Stromal cell of bone marrow (primary cell): Measurements from ENCODE around the gene TCF12.
"Not testable (repeated sequence)": the region's sequence is repeated elsewhere in the genome, so short reads cannot be mapped to it uniquely, and the experiment has no call there.

ENCODE experiments used
- DNase-seq: peaks from one replicate; pipeline ENCODE4 v3.0.0-alpha.2; 2012; ENCODE audit warnings: low read depth

The TCF12 gene

DNA sequence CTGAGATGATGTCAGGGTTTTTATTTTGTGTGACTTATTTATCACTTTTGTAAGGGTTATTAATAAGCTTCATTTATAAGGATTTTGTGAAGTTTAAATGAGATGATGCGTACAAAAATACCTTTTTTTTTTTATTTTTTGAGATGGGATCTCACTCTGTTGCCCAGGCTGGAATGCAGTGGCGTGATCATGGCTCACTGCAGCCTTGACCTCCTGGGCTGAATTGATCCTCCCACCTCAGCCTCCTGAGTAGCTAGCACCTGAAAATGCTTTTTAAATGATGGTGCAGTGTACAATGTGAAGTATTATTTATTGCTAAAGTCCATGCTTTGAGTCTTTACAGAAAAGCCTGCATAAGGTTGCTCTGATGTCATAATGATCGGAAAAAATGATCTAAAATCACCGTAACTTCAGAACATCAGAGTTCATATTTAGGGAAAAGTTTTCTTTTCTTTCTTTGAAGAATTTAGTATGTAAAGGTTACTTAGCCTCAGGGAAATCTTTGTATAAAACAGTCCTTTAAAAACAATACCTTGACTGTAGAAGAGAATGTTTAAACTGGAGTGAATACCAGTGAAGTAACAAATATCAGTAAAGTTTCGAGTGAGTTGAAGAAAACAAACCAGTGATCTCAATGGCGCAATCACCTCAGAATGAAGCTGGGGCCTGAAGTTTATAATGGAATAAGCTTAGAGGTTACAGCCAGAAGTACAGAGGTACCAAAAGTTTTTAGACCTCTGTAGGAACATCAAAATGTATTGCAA is 29.7 kb downstream of the TCF12 start:
- no peak for DNase-seq

DNA sequence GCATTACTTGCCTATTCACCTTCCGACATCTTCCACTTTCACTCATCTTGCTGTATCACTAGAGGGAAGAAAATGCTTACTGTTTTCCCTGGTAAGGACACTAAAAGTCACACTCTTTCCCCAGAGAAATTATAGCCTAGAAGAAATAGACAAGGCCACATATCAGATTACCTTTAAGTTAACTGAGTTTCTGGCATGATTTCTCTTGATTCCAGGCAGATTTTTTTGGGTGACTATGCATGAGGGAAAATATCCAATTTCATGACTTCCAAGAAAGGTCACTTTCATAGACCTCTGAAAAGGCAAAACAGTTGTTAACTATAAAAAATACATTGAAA is 30.3 kb downstream of the TCF12 start:
- no peak for DNase-seq

DNA sequence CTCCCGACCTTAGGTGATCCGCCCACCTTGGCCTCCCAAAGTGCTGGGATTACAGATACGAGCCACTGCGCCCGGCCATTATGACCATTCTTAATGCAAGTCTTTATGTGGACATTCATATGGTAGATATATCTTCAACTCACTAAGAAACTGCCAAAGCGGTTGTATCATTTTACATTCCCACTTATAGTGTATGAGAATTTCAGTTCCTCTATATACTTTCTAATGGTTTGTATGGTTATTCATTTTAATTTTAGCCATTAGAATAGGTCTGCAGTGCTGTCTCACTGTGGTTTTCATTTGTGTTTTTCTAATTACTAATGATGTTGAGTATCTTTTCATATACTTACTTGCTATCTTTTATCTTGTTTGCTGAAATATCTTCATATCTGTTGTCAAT is 32.5 kb downstream of the TCF12 start:
- no peak for DNase-seq

DNA sequence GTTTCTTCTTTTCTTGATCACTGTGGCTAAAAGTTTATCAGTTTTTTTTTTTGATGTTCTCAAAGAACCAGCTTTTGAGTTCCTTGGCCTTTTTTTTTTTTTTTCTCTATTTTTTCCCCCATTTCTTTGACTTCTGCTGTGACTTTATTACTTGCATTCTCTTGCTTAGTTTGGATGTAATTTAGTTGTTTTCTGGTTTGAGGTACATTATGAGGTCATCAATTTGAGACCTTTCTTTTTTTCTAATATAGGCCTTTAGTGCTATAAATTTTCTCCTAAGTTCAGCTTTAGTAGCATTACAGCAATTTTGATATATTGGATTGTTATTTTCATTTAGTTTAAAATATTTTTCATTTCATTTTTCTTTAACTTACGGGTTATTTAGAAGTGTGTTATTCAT is 35.3 kb downstream of the TCF12 start:
- no peak for DNase-seq

DNA sequence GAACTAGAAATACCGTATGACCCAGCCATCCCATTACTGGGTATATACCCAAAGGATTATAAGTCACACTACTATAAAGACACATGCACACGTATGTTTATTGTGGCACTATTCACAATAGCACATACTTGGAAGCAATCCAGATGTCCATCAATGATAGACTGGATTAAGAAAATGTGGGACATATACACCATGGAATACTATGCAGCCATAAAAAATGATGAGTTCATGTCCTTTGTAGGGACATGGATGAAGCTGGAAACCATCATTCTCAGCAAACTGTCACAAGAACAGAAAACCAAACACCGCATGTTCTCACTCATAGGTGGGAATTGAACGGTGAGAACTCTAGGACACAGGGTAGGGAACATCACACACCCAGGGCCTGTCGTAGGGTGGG is 36.6 kb downstream of the TCF12 start:
- DNase-seq: not testable (repeated sequence)

DNA sequence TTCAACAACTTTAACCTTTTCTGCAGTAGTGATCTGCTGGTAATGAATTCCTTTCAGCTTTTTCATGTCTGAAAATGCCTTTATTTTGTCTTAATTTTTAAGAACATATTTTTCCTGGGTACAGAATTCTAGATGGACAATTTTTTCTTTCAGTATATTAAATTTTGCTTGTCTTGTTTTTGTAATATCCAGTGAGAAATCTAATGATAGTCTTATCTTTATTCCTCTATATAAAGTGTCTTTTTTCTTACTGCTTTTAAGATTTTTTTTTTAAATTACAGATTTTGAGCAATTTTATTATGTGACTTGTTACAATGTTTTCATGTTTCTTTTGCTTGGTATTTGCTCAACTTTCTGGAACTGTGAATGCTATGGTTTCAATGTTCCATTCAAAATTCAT is 38.1 kb downstream of the TCF12 start:
- no peak for DNase-seq

DNA sequence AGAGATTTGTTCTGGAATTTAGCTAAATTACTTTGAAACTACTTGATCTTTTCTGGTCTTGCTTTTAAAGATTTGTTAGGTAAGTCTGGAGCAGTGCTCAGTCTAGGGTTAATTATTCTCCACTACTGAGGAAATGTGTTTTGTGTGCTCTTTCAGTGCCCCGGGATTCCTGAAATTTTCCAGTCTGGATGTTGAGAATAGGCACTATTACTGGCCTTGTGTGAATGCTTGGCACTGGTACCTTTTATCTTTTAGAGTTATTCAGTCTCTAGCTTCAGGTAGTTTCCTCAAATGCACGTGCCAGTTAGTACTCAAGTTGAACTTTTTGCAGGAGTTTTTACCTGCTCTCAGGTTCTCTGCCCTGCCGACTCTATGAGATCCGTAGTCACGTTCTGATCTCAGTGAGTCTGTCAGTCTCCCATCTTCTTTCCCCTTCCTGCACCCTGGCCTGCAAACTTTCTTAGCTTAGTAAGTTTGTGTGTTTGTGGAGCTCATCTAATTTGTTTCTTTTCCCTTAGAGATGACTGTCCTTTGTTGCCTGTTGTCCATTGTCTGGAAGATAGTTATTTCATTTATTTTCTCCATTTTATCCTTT is 39.5 kb downstream of the TCF12 start:
- DNase-seq: no peak

DNA sequence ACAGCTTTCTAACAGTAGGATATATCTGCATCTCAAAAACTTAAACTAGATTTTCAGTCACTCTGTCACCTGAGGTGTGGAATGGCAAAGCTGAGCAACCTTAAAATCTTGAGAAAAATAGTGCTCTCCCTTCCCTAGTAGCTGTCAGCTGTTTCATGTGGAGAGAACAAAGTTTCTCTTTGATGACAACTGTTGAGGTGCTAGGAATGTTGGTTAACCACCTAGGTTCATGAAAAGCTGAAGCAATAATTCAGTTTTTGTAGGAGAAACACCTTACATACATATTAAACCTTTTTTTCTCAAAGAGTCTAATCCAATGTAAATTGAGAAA is 40.8 kb downstream of the TCF12 start:
- DNase-seq: no peak

DNA sequence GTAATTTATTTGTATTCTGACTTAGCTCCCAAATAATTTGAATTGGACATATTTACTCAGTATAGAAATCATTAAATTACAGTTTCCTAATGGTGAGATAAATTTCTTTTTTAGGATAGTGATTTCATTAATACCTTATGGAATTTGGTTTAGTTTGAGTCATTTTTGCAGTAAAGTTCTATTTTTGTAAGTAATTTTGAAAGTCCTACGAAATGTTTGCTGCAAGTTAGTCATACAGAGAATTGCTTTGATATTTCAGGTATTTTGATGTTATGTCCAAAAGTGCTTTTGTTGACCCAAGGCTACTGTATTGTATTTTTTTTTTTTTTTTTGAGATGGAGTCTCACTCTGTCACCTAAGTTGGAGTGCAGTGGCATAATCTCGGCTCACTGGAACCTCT is 41.7 kb downstream of the TCF12 start:
- DNase-seq: no peak

DNA sequence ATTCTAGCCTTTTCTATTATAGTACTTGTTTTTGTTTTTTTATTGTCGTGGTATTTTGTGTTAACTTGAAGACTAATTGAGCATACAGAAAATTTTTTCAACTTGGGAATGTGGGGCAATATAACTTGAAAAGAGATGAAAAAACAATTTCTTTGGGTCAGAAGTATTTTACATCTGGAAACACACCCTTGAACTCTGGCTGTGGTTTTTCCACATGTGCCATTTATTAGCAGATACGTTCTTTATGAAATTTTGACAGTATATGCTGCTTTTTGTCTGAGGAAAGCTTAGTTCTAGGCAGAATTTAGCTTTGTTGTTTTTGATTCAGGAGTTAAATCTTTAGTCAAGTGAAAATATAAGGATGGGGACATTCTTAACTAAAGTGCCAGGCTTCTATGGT is 44.7 kb downstream of the TCF12 start:
- DNase-seq: no peak

DNA sequence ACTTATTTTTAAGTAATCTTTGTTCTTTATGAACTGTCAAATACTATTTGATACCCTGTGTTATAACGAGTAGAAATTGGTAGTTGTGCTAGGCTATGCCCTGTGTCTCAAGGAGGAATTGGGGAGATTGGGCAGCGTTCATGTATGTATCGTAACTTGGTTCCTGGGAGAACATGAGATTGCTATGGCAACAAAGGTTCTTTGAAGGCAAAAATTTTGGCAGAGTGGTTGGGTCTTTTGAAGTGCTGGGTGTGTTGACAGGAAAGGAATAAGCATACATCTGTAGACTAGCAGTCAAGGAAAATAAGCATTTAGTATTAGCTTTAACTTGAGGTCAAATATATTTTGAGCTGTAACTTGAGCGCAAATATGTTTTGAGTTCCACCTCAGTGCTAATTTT is 45.3 kb downstream of the TCF12 start:
- no peak for DNase-seq

DNA sequence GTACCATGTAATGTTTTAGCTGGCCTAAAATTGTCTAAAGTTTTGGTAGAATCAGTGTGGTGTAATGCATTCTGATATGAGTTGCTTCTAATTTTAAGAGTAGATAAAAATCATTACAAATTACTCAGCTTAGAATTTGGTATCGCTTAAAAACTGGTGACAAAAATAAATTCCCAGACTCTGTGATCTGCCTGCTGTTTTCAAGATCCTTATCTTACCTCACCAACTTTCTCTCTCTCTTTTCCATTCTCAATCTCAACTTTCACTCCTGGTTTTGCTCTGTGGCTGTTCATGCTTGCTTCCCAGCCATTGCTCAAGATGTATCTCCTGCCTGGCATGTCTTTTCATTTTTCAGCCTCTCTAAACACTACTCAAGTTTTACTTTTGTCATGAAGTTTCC is 45.7 kb downstream of the TCF12 start:
- DNase-seq: no peak

DNA sequence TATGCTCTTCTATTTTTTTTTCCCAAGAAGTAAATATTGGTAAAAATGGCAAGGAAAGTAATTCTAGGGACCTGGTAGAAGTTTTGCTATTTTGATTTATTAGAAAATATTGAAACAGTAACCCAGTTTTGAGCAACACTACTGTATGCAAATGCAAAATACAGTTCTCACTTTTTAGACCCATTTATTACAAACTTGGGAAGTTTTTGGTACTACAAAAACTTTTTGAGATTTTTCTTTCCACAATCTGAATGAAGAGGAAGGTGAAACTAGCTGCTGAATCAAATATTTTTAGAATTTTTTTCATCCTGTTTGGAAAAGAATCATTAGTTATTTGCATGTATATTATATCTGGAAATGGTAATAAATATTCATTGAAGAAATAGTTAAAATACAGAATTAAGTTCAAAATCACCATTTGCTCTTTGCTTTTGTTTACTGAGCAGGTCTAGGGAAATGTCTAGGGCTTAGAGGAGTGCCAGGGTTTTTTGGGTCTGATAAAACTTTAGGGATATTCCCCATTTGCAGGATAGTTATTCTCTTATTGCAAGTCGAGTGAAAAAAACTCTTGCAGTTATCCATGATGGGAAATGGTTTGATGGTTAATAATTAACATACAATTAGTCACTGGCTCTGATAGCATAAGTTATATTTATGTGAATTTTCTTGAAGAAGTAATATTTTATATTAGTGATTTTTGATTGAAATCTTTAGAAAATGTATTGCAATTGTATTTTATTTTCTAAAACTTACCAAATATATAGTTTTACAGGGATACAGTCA is 47.0 kb downstream of the TCF12 start:
- DNase-seq: no peak

DNA sequence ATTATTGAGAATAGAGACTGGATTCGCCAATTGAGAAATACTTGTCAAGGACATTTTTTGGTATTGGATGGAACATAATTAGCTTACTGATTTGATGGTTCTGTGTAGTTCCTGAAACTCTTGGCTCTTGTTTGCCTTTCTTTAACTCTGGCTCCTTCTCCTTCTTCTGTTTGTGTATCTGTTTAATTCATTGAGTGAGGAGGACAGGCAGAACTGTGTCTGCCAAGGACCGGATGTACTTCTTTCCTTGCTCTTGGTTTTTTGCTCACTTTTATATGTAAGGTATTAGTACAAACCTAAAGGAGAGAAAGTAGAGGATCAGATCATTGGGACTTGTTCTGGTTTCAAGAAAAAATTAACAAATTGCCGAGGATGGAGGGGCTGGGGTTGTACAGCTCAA is 48.9 kb downstream of the TCF12 start:
- no peak for DNase-seq

DNA sequence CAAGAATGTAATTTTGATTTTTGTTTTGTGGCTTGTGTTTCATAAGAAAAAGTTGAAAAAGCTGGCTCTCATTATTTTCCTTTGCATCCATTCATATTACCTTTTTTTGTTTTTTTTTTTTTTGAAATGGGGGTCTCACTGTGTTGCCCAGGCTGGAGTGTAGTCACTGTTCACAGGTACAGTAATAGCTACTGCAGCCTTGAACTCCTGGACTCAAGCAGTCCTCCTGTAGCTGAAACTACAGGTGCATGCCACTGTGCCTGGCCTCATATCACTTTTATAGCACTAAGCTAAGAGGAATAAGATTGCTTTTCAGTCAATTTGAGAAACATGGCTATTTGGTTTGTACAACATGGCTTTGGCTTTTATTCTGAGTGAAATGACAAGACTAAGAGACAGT is 49.8 kb downstream of the TCF12 start:
- DNase-seq: no peak

DNA sequence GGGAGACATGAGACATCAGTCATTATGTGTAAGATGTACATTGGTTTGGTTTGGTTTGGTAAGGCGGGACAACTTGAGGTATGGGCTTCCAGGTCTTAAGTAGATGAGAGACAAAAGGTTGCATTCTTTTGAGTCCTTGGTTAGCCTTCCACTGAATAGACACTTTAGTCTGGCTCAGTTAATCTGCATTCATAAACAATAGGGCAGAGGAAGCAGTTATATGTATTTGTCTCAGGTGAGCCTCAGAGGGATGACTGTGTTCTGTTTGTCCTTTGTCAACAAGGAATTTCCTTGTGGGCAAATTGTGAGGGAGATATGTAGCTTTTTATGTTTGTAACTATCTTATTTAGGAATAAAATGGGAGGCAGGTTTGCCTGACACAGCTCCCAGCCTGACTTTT is 50.4 kb downstream of the TCF12 start:
- DNase-seq: no peak

DNA sequence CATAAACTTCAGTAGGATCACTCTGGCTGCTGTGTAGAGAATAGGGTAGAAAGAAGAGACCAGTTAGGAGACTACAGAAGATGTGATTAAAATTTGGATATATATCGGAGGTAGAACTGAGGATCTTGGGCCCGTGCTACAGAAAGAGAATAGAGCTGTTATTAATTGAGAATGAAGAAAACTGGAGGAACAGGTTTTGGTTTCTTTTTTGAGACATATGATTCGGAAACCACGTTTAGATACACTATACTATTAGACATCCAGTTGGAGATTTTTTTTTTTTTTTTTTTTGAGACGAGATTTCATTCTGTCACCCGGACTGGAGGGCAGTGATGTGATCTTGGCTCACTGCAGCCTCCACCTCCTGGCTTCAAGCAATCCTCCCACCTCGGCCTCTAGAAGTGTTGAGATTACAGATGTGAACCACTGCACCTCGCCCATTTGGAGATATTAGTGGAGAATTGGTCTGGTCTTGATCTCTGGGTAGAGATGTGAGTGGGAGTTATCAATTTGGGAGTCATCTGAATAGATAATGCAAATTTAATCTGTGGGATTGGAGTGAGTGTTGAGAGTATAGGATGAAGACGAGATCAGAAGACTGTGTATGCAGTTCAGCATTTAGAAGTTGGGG is 50.9 kb downstream of the TCF12 start:
- DNase-seq: no peak

DNA sequence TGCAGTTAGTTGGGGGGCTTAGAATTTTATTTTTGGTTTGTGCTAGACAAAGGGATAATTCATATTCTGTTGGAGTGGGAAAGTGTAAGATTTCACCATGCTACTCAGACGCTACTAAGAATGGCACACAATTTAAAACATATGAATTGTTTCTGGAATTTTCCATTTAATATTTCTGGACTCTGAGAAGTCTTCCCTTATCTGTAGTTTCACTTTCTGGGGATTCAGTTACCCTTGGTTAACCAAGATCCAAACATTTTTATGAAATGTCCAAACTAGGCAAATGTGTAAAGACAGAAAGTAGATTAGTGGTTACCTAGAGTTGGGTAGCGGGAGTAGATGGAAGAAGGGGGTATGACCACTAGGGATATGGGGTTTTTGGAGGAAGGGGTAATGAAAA is 53.1 kb downstream of the TCF12 start:
- no peak for DNase-seq

DNA sequence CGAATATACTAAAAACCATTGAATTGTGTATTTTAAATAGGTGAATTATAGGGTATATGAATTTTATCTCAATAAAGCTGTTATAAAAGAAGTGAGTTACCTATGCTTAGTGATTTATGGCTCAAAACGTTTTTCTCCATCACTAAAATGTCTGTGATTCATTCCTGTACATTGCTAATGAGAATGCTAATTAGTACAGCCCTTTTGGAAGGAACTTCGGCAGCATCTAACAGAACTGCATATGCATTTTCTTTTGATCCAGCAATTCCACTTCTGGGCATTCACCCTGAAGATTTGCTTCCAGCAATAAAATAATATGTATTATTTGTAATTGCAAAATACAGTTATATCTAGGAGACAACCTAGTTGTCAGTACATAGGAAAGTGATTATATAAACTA is 53.6 kb downstream of the TCF12 start:
- DNase-seq: no peak

DNA sequence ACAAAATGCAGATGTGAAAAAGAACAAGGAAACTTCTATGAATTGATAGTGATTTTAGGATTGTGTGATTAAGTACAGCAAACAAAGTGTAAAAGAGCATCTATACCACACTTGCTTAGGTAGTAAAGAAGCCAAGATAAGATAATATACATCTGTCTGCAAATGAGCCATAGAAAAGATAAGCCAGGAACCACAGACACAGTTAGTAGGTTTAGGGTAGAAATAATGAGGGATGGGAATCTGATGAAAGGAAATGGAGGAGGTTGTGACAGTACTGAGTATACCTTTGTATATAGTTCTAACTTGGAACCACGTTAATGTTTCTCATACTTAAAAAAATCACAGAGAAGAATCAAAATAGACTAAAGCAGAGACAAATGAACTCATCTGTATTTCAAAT is 54.0 kb downstream of the TCF12 start:
- DNase-seq: no peak

DNA sequence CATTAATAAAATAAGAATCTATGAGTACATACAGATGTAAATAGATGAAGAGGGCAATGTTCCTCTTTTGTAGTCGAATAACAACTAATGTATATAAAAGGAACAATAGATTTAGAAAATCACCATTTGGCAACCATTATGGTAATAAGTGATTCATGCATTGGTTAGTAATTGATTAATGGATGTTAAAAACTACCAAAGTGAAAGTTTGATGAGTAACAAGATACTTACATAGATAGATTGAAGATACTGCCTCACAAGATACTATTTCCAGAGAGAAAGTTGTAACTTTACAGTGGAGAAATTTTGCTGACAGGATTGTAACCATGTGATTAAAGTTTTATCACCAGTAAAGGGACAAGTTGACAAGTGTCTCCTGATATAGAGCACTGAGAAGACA is 55.0 kb downstream of the TCF12 start:
- DNase-seq: no peak

DNA sequence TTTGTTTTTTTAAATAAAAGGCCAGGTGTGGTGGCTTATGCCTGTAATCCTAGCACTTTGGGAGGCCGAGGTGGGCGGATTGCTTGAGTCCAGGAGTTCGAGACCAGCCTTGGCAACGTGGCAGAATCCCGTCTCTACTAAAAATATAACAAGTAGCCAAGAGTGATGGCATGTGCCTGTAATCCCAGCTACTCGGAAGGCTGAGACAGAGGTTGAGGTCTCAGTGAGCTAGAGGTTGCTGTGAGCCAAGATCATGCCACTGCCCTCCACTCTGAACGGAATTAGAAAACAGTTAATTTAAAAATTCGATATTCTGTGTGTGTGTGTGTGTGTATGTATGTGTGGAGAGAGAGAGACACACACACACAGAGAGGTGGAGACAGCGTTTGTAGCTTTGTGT is 58.8 kb downstream of the TCF12 start:
- no peak for DNase-seq
